H9 (cell line): ENCODE measurements around the gene BUD13. TPM values are rescaled to one million over a fixed set of nuclear protein-coding genes. Genes with fewer than 3 reads are reported as not detected.

ENCODE experiments used
- DNase-seq: peaks from one replicate; pipeline ENCODE4 v3.0.0-alpha.2; 2017
- H2AFZ ChIP-seq: one replicate; pipeline ENCODE4 v1.6.1; 2013; ENCODE audit warnings: mild to moderate bottlenecking, low read length, control low read depth, moderate library complexity
- H2AK5ac ChIP-seq: 2 replicates; pipeline ENCODE4 v1.6.1; 2013; ENCODE audit warnings: low read length, control low read depth, mixed read lengths; ENCODE audit not compliant: insufficient read length
- H2BK120ac ChIP-seq: one replicate; pipeline ENCODE4 v1.6.1; 2013; ENCODE audit warnings: low read depth, mild to moderate bottlenecking, low read length, control low read depth, inconsistent platforms; ENCODE audit not compliant: poor library complexity, severe bottlenecking
- H2BK12ac ChIP-seq: 2 replicates; pipeline ENCODE4 v1.6.1; 2013; ENCODE audit warnings: low read length, control low read depth, mixed read lengths, low read depth; ENCODE audit not compliant: insufficient read length
- H2BK15ac ChIP-seq: 2 replicates; pipeline ENCODE4 v1.6.1; 2013; ENCODE audit warnings: low read depth, low read length, control low read depth
- H2BK20ac ChIP-seq: one replicate; pipeline ENCODE4 v1.6.1; 2013; ENCODE audit warnings: low read depth, mild to moderate bottlenecking, low read length, control low read depth, inconsistent platforms; ENCODE audit not compliant: poor library complexity, severe bottlenecking
- H2BK5ac ChIP-seq: 2 replicates; pipeline ENCODE4 v1.6.1; 2013; ENCODE audit warnings: low read length, control low read depth, mixed read lengths; ENCODE audit not compliant: insufficient read length
- H3K14ac ChIP-seq: 2 replicates; pipeline ENCODE4 v1.6.1; 2013; ENCODE audit warnings: low read length, control low read depth; ENCODE audit not compliant: insufficient read depth
- H3K18ac ChIP-seq: 2 replicates; pipeline ENCODE4 v1.6.1; 2013; ENCODE audit warnings: low read depth, mild to moderate bottlenecking, mixed read lengths, low read length, control low read depth; ENCODE audit not compliant: insufficient read length
- H3K23ac ChIP-seq: 2 replicates; pipeline ENCODE4 v1.6.1; 2013; ENCODE audit warnings: low read length, control low read depth, mixed read lengths, low read depth; ENCODE audit not compliant: insufficient read length
- H3K23me2 ChIP-seq: 2 replicates; pipeline ENCODE4 v1.6.1; 2013; ENCODE audit warnings: low read depth, mild to moderate bottlenecking, mixed read lengths, low read length, control low read depth; ENCODE audit not compliant: insufficient read length, poor library complexity, severe bottlenecking
- H3K27ac ChIP-seq: 2 replicates; pipeline ENCODE4 v1.5.1; 2013; ENCODE audit warnings: low read length, control low read depth, mixed read lengths, low read depth; ENCODE audit not compliant: insufficient read length
- H3K27me3 ChIP-seq: 2 replicates; pipeline ENCODE4 v1.6.1; 2013; ENCODE audit warnings: low read length, control low read depth, inconsistent platforms; ENCODE audit not compliant: insufficient read depth
- H3K4ac ChIP-seq: 2 replicates; pipeline ENCODE4 v1.6.1; 2013; ENCODE audit warnings: low read depth, mild to moderate bottlenecking, control low read depth, inconsistent platforms, low read length, moderate library complexity
- H3K4me1 ChIP-seq: 2 replicates; pipeline ENCODE4 v1.6.1; 2013; ENCODE audit warnings: low read length, control low read depth, inconsistent platforms; ENCODE audit not compliant: insufficient read depth
- H3K4me2 ChIP-seq: 2 replicates; pipeline ENCODE4 v1.6.1; 2013; ENCODE audit warnings: low read length, control low read depth, mixed read lengths; ENCODE audit not compliant: insufficient read length, insufficient read depth
- H3K56ac ChIP-seq: 2 replicates; pipeline ENCODE4 v1.6.1; 2013; ENCODE audit warnings: low read depth, mild to moderate bottlenecking, mixed read lengths, low read length, control low read depth; ENCODE audit not compliant: insufficient read length
- H3K79me1 ChIP-seq: 2 replicates; pipeline ENCODE4 v1.6.1; 2013; ENCODE audit warnings: low read depth, mild to moderate bottlenecking, moderate library complexity, low read length, control low read depth, inconsistent platforms; ENCODE audit not compliant: insufficient read depth, poor library complexity, severe bottlenecking
- H3K79me2 ChIP-seq: 2 replicates; pipeline ENCODE4 v1.6.1; 2013; ENCODE audit warnings: low read length, control low read depth, inconsistent platforms; ENCODE audit not compliant: insufficient read depth
- H3K9ac ChIP-seq: 2 replicates; pipeline ENCODE4 v1.6.1; 2013; ENCODE audit warnings: low read length, control low read depth, mixed read lengths; ENCODE audit not compliant: insufficient read length; ENCODE audit errors: extremely low read depth
- H3K9me3 ChIP-seq: one replicate; pipeline ENCODE4 v1.6.1; 2013; ENCODE audit warnings: low read depth, low read length, inconsistent platforms; ENCODE audit not compliant: control insufficient read depth
- H3T11ph ChIP-seq: one replicate; pipeline ENCODE4 v1.6.1; 2013; ENCODE audit warnings: mild to moderate bottlenecking, low read length, control low read depth, inconsistent platforms
- H4K20me1 ChIP-seq: one replicate; pipeline ENCODE4 v1.6.1; 2013; ENCODE audit not compliant: control insufficient read depth, insufficient read length, insufficient read depth
- H4K5ac ChIP-seq: 2 replicates; pipeline ENCODE4 v1.6.1; 2013; ENCODE audit warnings: low read depth, mild to moderate bottlenecking, mixed read lengths, low read length, control low read depth; ENCODE audit not compliant: insufficient read length
- H4K8ac ChIP-seq: replicated peaks from 2 replicates; pipeline ENCODE4 v1.6.1; 2013; ENCODE audit warnings: low read length, control low read depth, mixed read lengths, low read depth; ENCODE audit not compliant: insufficient read length
- H4K91ac ChIP-seq: 2 replicates; pipeline ENCODE4 v1.6.1; 2013; ENCODE audit warnings: low read depth, mild to moderate bottlenecking, moderate library complexity, mixed read lengths, low read length, control low read depth; ENCODE audit not compliant: insufficient read length
- H3K27ac Mint-ChIP-seq, 3 experiments: 2 replicates in 2 of 3; 3 replicates in 1 of 3; pipeline ENCODE4 v1.8.0; 2020 to 2021; ENCODE audit warnings: mixed read lengths in 3 of 3, mild to moderate bottlenecking in 1 of 3, moderate library complexity in 1 of 3
- H3K27me3 Mint-ChIP-seq: 2 replicates; pipeline ENCODE4 v1.8.0; 2021; ENCODE audit warnings: low read depth, mild to moderate bottlenecking, moderate library complexity, mixed read lengths
- H3K36me3 Mint-ChIP-seq, 3 experiments: 2 replicates in 2 of 3; 3 replicates in 1 of 3; pipeline ENCODE4 v1.8.0; 2020 to 2021; ENCODE audit warnings: low read depth in 3 of 3, mixed read lengths in 3 of 3; ENCODE audit not compliant: insufficient read depth in 1 of 3
- H3K4me1 Mint-ChIP-seq, 2 experiments: 2 replicates each; pipeline ENCODE4 v1.8.0; 2020; ENCODE audit warnings: mixed read lengths in 2 of 2
- H3K4me3 Mint-ChIP-seq, 2 experiments: 2 replicates in 1 of 2; 3 replicates in 1 of 2; pipeline ENCODE4 v1.8.0; 2020 to 2021; ENCODE audit warnings: mild to moderate bottlenecking in 2 of 2, mixed read lengths in 2 of 2, moderate library complexity in 1 of 2
- H3K9me3 Mint-ChIP-seq, 2 experiments: 2 replicates in 1 of 2; 3 replicates in 1 of 2; pipeline ENCODE4 v1.8.0; 2020; ENCODE audit warnings: mild to moderate bottlenecking in 2 of 2, mixed read lengths in 2 of 2, moderate library complexity in 1 of 2
- CTCF ChIP-seq: fragments of 200-600 bp; sonication (generic); conservative IDR thresholded peaks from 3 replicates; pipeline ENCODE4 v1.8.0; 2021; ENCODE audit warnings: antibody characterized with exemption, mild to moderate bottlenecking
- WGBS: extraction: QIAGEN DNeasy Blood & Tissue Kit; methylation state at CpG from one replicate; pipeline ENCODE4 v1.1.7; 2013; ENCODE audit warnings: missing lambda C conversion rate, low lambda C conversion rate, mixed read lengths; ENCODE audit not compliant: insufficient read length; ENCODE audit errors: extremely low coverage; 5-methylcytosine and 5-hydroxymethylcytosine counted together
- total RNA-seq: library from RNA; stranded (reverse); gene quantifications from 2 replicates; pipeline ENCODE4 v1.2.1, GENCODE V29; 2021

The BUD13 gene
- total RNA-seq, 1 experiment from 2014 or later = 30.0 TPM

DNA sequence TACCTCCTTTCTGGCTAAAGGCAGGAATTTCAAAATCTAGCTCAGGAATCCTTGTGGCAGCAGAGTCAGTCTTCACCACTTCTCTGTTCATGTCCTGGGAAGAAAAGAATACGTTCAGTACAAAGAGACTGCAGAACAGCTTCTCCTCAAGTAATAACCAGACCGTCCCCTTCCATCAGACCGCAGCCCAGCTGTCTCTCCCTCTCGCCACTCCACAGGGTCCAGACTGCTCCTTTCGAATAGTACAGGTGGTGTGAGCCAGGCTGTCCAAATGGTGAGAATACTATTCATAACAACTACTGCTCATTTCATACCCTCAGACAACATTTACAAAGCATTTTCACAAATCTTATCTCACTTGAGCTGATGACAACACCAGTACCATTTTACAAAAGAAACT is 14.2 kb upstream of the BUD13 start:
- WGBS = no CpG with 5 or more reads among the region's 5 CpGs
- H3K27me3 Mint-ChIP-seq = peaks cover 22% of the 10 kb centered on the region
- H3K27ac Mint-ChIP-seq = peak overlapping the region in 1 of 3 experiments; percentile 11; a peak in 1 of 7 replicates
- H3K4me1 Mint-ChIP-seq = peaks cover 17 to 20% of the 10 kb centered on the region in 2 experiments
- no peaks in the 10 kb centered on the region for H3K9me3 Mint-ChIP-seq
- no peak overlapping the region for H3K23ac ChIP-seq
- DNase-seq = no peak
- no peak overlapping the region for H4K8ac ChIP-seq
- no peak overlapping the region for H2BK12ac ChIP-seq
- H3K4me3 Mint-ChIP-seq = peak overlapping the region; percentile 88 to 91
- H3K4me2 ChIP-seq = peak overlapping the region; percentile 71
- no peak overlapping the region for H3T11ph ChIP-seq
- TF ChIP-seq CTCF = no peak
- no peaks in the 10 kb centered on the region for H3K9me3 ChIP-seq
- H2AFZ ChIP-seq = no peak overlapping the region
- no peak overlapping the region for H3K56ac ChIP-seq
- peaks cover 2% of the 10 kb centered on the region; the same call in 1 of the 2 replicates for H3K79me2 ChIP-seq
- no peak overlapping the region for H2BK15ac ChIP-seq
- peaks cover 34 to 53% (median 51%) of the 10 kb centered on the region in 3 experiments for H3K36me3 Mint-ChIP-seq
- peaks cover 13% of the 10 kb centered on the region for H3K23me2 ChIP-seq
- H2BK5ac ChIP-seq = no peak overlapping the region
- no peak overlapping the region for H2BK120ac ChIP-seq
- no peak overlapping the region for H2AK5ac ChIP-seq
- peak overlapping the region; percentile 76 for H3K9ac ChIP-seq
- no peak overlapping the region for H2BK20ac ChIP-seq
- no peak overlapping the region for H4K5ac ChIP-seq
- H3K4me1 ChIP-seq = no peaks in the 10 kb centered on the region; the same call in 1 of the 2 replicates
- H3K79me1 ChIP-seq = peaks cover 5% of the 10 kb centered on the region
- H3K4ac ChIP-seq = no peak overlapping the region
- H4K20me1 ChIP-seq = no peaks in the 10 kb centered on the region
- H3K14ac ChIP-seq = no peak overlapping the region
- no peak overlapping the region for H3K18ac ChIP-seq
- no peak overlapping the region for H3K27ac ChIP-seq
- H3K27me3 ChIP-seq = no peaks in the 10 kb centered on the region; the same call in 1 of the 2 replicates
- H4K91ac ChIP-seq = no peak overlapping the region
